ENCODE data around the gene DLG1. TPM values are rescaled to one million over a fixed set of nuclear protein-coding genes. Genes with fewer than 3 reads are reported as not detected.

The DLG1 gene
- total RNA-seq, 2 donors from 2014 or later, result 59.0 to 98.2 TPM

DNA sequence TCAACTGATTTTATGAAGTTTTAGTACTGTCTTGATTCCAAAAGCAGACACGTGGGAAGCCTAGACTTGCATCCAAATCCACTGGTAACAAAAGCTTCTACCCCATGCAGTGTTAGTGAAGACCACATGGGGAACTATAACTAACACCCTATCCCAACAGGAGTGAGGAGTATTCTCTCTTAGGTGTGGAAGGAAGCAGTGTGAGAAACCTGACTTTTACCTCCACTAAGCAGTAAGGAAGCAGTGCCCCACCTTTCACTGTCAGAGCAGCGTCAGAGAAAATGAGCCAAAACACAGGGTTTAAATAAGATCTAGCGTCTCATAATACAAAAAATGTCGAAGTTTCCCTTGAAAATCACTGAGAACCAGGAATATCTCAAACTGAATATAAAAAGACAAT is 60.5 kb downstream of the DLG1 start:
- no peak for TF ChIP-seq CTCF (IDR thresholded peaks at IDR 0.05)
- no peak for TF ChIP-seq POLR2A (IDR thresholded peaks at IDR 0.05)
- TF ChIP-seq POLR2AphosphoS5 (IDR thresholded peaks at IDR 0.05), result no peak
- intact Hi-C loops (cut with DNase I), result no loop called here

GRCh38 chr3:197236362-197236761 is 62.0 kb downstream of the DLG1 start:
- Histone ChIP-seq H3K27ac (no peak overlapping the region), H3K4me1 (replicated peaks) (no peaks in the 10 kb centered on the region), H3K36me3 (no peaks in the 10 kb centered on the region), H3K9me3 (no peaks in the 10 kb centered on the region), H3K27me3 (replicated peaks; ENCODE audit: insufficient read depth) (no peaks in the 10 kb centered on the region), H3K4me3 (no peak overlapping the region)
- DNase-seq (ENCODE audit: low spot score), result no peak
- TF ChIP-seq POLR2AphosphoS5 (IDR thresholded peaks at IDR 0.05) (no peak), POLR2A (IDR thresholded peaks at IDR 0.05) (no peak), CTCF (IDR thresholded peaks at IDR 0.05) (no peak)
- intact Hi-C loops (cut with DNase I), result no loop called here
- 95% methylated on average over 4 of the region's 4 CpGs for WGBS

More for the DNA sequence above, 60.5 kb downstream of the DLG1 start:
- H3K4me3 ChIP-seq, result no peak overlapping the region
- H3K4me1 ChIP-seq (replicated peaks), result no peaks in the 10 kb centered on the region
- H3K36me3 ChIP-seq, result no peaks in the 10 kb centered on the region
- no peaks in the 10 kb centered on the region for H3K9me3 ChIP-seq
- no peaks in the 10 kb centered on the region for H3K27me3 ChIP-seq (replicated peaks; ENCODE audit: insufficient read depth)
- WGBS, result 91% methylated on average over 4 of the region's 4 CpGs
- H3K27ac ChIP-seq, result no peak overlapping the region
- no peak for DNase-seq (ENCODE audit: low spot score)

DNA sequence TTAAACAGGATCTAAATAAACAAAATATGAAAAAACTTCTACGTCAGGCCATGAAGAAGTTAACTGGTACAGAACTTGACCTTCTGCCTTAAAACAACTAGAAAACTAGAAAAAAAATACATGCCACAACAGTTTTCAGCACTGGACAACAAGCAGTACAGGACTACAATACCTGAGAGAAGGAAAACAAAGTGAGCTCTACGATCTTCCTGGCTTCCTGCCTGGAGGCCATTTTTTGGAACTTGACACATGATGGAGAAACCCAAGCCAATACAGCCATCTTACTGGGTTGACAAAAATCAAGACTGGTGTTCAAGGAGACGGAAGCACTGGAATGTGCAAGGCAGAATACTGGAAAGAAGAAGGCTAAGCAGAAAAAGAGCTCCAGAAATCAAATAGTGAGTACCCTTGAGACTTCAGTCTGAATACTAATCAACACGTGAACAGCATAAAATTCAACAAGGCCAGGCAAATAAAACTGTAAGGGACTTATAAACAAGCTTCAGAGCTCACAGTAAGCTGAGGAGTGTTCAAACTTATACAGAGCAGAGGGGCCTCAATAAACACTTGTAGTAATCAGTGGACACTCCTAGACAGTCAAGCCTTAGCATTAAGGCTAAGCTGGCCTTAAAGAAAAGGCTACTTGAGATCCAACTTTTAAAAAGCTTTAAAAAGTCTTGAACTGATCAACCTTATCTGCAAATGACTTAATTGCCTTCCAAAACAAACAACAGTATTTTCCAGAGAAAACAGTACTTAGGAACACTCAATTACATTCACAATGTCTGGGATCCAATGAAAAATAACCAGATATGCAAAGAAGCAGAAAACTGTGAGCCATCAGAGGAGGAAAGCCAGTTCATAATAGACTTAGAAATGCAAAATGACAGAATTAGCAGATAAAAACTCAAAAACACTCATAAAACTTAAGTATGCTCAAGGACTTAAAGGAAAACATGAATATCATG is 63.2 kb downstream of the DLG1 start:
- Histone ChIP-seq H3K27me3 (replicated peaks; ENCODE audit: insufficient read depth) (no peaks in the 10 kb centered on the region), H3K9me3 (no peaks in the 10 kb centered on the region), H3K27ac (no peak overlapping the region), H3K4me3 (no peak overlapping the region), H3K36me3 (no peaks in the 10 kb centered on the region), H3K4me1 (replicated peaks) (no peaks in the 10 kb centered on the region)
- no peak for DNase-seq (ENCODE audit: low spot score)
- intact Hi-C loops (cut with DNase I), result no loop called here
- TF ChIP-seq CTCF (IDR thresholded peaks at IDR 0.05) (no peak), POLR2AphosphoS5 (IDR thresholded peaks at IDR 0.05) (no peak), POLR2A (IDR thresholded peaks at IDR 0.05) (no peak)
- WGBS, result 72% methylated on average over 4 of the region's 4 CpGs

DNA sequence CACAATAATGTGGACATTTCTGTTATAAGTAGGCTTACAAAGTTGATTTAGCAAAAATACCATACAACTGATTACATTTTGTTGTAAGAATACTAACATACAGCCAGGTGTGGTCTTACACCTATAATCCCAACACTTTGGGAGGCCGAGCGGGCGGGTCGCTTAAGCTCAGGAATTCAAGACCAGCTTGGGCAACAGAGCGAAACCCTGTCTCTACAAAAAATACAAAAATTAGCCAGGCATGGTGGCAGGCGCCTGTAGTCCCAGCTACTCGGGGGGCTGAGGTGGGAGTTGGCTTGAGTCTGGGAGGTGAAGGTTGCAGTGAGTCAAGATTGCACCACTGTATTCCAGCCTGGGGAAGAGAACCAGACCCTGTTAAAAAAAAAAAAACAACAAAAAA is 67.1 kb downstream of the DLG1 start:
- no peak overlapping the region for H3K4me3 ChIP-seq
- H3K27ac ChIP-seq, result no peak overlapping the region
- TF ChIP-seq POLR2A (IDR thresholded peaks at IDR 0.05) (no peak), CTCF (IDR thresholded peaks at IDR 0.05) (no peak), POLR2AphosphoS5 (IDR thresholded peaks at IDR 0.05) (no peak)
- DNase-seq (ENCODE audit: low spot score), result no peak
- no peaks in the 10 kb centered on the region for H3K9me3 ChIP-seq
- no peaks in the 10 kb centered on the region for H3K4me1 ChIP-seq (replicated peaks)
- no peaks in the 10 kb centered on the region for H3K27me3 ChIP-seq (replicated peaks; ENCODE audit: insufficient read depth)
- intact Hi-C loops (cut with DNase I), result no loop called here
- WGBS, result 94% methylated on average over 7 of the region's 7 CpGs
- no peaks in the 10 kb centered on the region for H3K36me3 ChIP-seq

GRCh38 chr3:197229836-197230235 is 68.6 kb downstream of the DLG1 start:
- H3K4me1 ChIP-seq (replicated peaks), result no peaks in the 10 kb centered on the region
- no peak overlapping the region for H3K27ac ChIP-seq
- WGBS, result 70% methylated on average over 3 of the region's 3 CpGs
- no peaks in the 10 kb centered on the region for H3K36me3 ChIP-seq
- no peaks in the 10 kb centered on the region for H3K9me3 ChIP-seq
- intact Hi-C loops (cut with DNase I), result no loop called here
- TF ChIP-seq POLR2AphosphoS5 (IDR thresholded peaks at IDR 0.05), result no peak
- no peak for TF ChIP-seq CTCF (IDR thresholded peaks at IDR 0.05)
- no peak for TF ChIP-seq POLR2A (IDR thresholded peaks at IDR 0.05)
- DNase-seq (ENCODE audit: low spot score), result no peak
- no peaks in the 10 kb centered on the region for H3K27me3 ChIP-seq (replicated peaks; ENCODE audit: insufficient read depth)
- no peak overlapping the region for H3K4me3 ChIP-seq
